Measurements from ENCODE around the gene SPEM3.

Gene SPEM3

GRCh38 chr17:7407485-7408251, 21.0 kb upstream of the SPEM3 start, which contains the start of gene NLGN2:
Gene NLGN2, plus strand, starts transcription at chr17:7407845. Its CDS starts 411 bp downstream, at chr17:7408256.
- Histone ChIP-seq H3K9ac (ENCODE audit: low read depth, low read length) (peak within 1 kb of the TSS; percentile 32; the same call in 1 of the 2 replicates), H3K36me3 (ENCODE audit: insufficient read depth, low read length) (no peaks in the 10 kb centered on the region; the same call in 1 of the 2 replicates), H3K4me1 (ENCODE audit: insufficient read depth, low read length) (peaks cover 14% of the 10 kb centered on the region), H3K9me3 (ENCODE audit: control insufficient read depth, insufficient read depth, low read length) (no peaks in the 10 kb centered on the region)

DNA sequence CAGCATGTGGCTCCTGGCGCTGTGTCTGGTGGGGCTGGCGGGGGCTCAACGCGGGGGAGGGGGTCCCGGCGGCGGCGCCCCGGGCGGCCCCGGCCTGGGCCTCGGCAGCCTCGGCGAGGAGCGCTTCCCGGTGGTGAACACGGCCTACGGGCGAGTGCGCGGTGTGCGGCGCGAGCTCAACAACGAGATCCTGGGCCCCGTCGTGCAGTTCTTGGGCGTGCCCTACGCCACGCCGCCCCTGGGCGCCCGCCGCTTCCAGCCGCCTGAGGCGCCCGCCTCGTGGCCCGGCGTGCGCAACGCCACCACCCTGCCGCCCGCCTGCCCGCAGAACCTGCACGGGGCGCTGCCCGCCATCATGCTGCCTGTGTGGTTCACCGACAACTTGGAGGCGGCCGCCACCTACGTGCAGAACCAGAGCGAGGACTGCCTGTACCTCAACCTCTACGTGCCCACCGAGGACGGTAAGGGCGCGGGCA, 20.4 kb upstream of the SPEM3 start:
- Histone ChIP-seq H3K4me1 (ENCODE audit: insufficient read depth, low read length) (peaks cover 14% of the 10 kb centered on the region), H3K9me3 (ENCODE audit: control insufficient read depth, insufficient read depth, low read length) (no peaks in the 10 kb centered on the region), H3K9ac (ENCODE audit: low read depth, low read length) (peak overlapping the region; percentile 32; the same call in 1 of the 2 replicates), H3K36me3 (ENCODE audit: insufficient read depth, low read length) (no peaks in the 10 kb centered on the region)

- peaks cover 13% of the 10 kb centered on the region; the same call in 1 of the 2 replicates for H3K4me1 ChIP-seq (ENCODE audit: insufficient read depth, low read length)
- no peaks in the 10 kb centered on the region for H3K36me3 ChIP-seq (ENCODE audit: insufficient read depth, low read length)
- no peaks in the 10 kb centered on the region for H3K9me3 ChIP-seq (ENCODE audit: control insufficient read depth, insufficient read depth, low read length)
- peak overlapping the region; percentile 32; the same call in 1 of the 2 replicates for H3K9ac ChIP-seq (ENCODE audit: low read depth, low read length)
Measured at GRCh38 chr17:7408863-7409262, 19.8 kb upstream of the SPEM3 start.

GRCh38 chr17:7409716-7410115, 18.9 kb upstream of the SPEM3 start:
- H3K9ac ChIP-seq (ENCODE audit: low read depth, low read length) = no peak overlapping the region
- no peaks in the 10 kb centered on the region for H3K36me3 ChIP-seq (ENCODE audit: insufficient read depth, low read length)
- H3K9me3 ChIP-seq (ENCODE audit: control insufficient read depth, insufficient read depth, low read length) = no peaks in the 10 kb centered on the region
- peaks cover 13% of the 10 kb centered on the region; the same call in 1 of the 2 replicates for H3K4me1 ChIP-seq (ENCODE audit: insufficient read depth, low read length)

- H3K9ac ChIP-seq (ENCODE audit: low read depth, low read length) = no peak overlapping the region
- H3K9me3 ChIP-seq (ENCODE audit: control insufficient read depth, insufficient read depth, low read length) = no peaks in the 10 kb centered on the region
Measured at GRCh38 chr17:7410634-7411426, 17.8 kb upstream of the SPEM3 start.

DNA sequence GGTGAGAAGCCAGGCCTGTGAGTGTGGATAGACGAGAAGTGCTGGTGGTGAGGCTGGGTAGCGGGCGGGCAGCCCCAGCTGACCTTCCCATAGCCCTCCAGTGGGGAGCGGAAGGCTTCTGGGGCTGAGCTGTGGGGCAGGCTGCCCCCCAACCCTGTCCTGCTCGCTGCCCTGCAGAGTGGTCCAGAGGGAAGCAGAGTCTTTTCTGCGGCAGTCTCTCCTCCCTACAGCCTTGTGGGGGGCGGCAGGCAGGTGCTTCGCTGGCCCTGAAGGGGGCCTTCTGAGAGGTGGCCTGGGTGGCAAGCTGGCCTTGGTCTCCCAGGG, 17.3 kb upstream of the SPEM3 start:
- H3K9me3 ChIP-seq (ENCODE audit: control insufficient read depth, insufficient read depth, low read length) = no peaks in the 10 kb centered on the region
- no peaks in the 10 kb centered on the region for H3K36me3 ChIP-seq (ENCODE audit: insufficient read depth, low read length)

More at GRCh38 chr17:7410634-7411426, 17.8 kb upstream of the SPEM3 start:
- Histone ChIP-seq H3K36me3 (ENCODE audit: insufficient read depth, low read length) (no peaks in the 10 kb centered on the region), H3K4me1 (ENCODE audit: insufficient read depth, low read length) (peaks cover 13% of the 10 kb centered on the region; the same call in 1 of the 2 replicates)

GRCh38 chr17:7413346-7413985, 15.2 kb upstream of the SPEM3 start:
- Histone ChIP-seq H3K36me3 (ENCODE audit: insufficient read depth, low read length) (no peaks in the 10 kb centered on the region), H3K9ac (ENCODE audit: low read depth, low read length) (no peak overlapping the region)

More for the DNA sequence above, 17.3 kb upstream of the SPEM3 start:
- no peak overlapping the region for H3K9ac ChIP-seq (ENCODE audit: low read depth, low read length)
- peaks cover 13% of the 10 kb centered on the region; the same call in 1 of the 2 replicates for H3K4me1 ChIP-seq (ENCODE audit: insufficient read depth, low read length)

DNA sequence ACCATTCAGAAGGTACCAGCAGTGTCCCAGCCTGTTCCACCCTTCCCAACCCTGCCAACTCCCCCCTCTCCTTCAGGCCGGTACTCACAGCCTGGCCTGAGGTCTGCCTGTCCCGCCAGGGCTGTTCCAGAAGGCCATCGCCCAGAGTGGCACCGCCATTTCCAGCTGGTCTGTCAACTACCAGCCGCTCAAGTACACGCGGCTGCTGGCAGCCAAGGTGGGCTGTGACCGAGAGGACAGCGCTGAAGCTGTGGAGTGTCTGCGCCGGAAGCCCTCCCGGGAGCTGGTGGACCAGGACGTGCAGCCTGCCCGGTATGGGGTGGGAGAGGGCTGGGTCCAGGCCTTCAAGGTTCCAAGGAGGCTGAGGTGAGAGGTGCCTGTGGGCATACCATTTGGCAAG, 13.8 kb upstream of the SPEM3 start:
- H3K9me3 ChIP-seq (ENCODE audit: control insufficient read depth, insufficient read depth, low read length) = no peaks in the 10 kb centered on the region
- H3K4me1 ChIP-seq (ENCODE audit: insufficient read depth, low read length) = peaks cover 14% of the 10 kb centered on the region; the same call in 1 of the 2 replicates
- H3K9ac ChIP-seq (ENCODE audit: low read depth, low read length) = no peak overlapping the region
- no peaks in the 10 kb centered on the region for H3K36me3 ChIP-seq (ENCODE audit: insufficient read depth, low read length)

More at GRCh38 chr17:7413346-7413985, 15.2 kb upstream of the SPEM3 start:
- H3K9me3 ChIP-seq (ENCODE audit: control insufficient read depth, insufficient read depth, low read length) = no peaks in the 10 kb centered on the region
- peaks cover 9% of the 10 kb centered on the region; the same call in 1 of the 2 replicates for H3K4me1 ChIP-seq (ENCODE audit: insufficient read depth, low read length)

DNA sequence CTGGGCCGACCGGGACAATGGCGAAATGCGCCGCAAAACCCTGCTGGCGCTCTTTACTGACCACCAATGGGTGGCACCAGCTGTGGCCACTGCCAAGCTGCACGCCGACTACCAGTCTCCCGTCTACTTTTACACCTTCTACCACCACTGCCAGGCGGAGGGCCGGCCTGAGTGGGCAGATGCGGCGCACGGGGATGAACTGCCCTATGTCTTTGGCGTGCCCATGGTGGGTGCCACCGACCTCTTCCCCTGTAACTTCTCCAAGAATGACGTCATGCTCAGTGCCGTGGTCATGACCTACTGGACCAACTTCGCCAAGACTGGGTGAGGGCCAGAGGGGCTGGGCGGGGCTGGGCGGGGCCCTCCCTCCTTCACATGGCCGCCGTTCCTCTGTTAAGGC, 12.9 kb upstream of the SPEM3 start:
- peaks cover 19% of the 10 kb centered on the region; the same call in 1 of the 2 replicates for H3K4me1 ChIP-seq (ENCODE audit: insufficient read depth, low read length)
- no peaks in the 10 kb centered on the region for H3K9me3 ChIP-seq (ENCODE audit: control insufficient read depth, insufficient read depth, low read length)
- no peak overlapping the region for H3K9ac ChIP-seq (ENCODE audit: low read depth, low read length)
- no peaks in the 10 kb centered on the region for H3K36me3 ChIP-seq (ENCODE audit: insufficient read depth, low read length)

DNA sequence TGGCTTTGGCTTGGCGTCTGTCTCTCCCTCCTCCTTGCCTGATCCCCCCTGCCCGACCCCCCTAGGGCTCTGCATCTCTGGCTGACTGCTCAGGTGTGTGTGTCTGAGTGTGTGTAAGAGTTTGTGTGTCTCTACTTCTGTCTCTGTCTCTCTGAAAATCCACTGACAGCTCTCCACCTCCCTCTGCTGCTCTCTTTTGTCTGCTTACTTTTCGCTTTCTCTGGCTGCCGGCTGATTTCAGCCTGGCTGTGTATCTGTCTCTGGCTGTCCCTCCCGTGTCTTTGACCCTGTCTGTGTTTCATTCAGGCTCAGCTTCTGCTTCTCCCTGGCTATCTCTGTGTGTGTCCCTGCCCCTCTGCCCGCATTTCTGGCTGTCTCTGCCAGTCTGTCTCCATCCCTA, 12.3 kb upstream of the SPEM3 start:
- H3K9ac ChIP-seq (ENCODE audit: low read depth, low read length) = no peak overlapping the region
- no peaks in the 10 kb centered on the region for H3K36me3 ChIP-seq (ENCODE audit: insufficient read depth, low read length)
- H3K4me1 ChIP-seq (ENCODE audit: insufficient read depth, low read length) = peaks cover 19% of the 10 kb centered on the region; the same call in 1 of the 2 replicates
- H3K9me3 ChIP-seq (ENCODE audit: control insufficient read depth, insufficient read depth, low read length) = no peaks in the 10 kb centered on the region

DNA sequence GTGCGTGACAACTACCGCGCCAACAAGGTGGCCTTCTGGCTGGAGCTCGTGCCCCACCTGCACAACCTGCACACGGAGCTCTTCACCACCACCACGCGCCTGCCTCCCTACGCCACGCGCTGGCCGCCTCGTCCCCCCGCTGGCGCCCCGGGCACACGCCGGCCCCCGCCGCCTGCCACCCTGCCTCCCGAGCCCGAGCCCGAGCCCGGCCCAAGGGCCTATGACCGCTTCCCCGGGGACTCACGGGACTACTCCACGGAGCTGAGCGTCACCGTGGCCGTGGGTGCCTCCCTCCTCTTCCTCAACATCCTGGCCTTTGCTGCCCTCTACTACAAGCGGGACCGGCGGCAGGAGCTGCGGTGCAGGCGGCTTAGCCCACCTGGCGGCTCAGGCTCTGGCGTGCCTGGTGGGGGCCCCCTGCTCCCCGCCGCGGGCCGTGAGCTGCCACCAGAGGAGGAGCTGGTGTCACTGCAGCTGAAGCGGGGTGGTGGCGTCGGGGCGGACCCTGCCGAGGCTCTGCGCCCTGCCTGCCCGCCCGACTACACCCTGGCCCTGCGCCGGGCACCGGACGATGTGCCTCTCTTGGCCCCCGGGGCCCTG, 11.5 kb upstream of the SPEM3 start:
- no peak overlapping the region for H3K9ac ChIP-seq (ENCODE audit: low read depth, low read length)
- H3K4me1 ChIP-seq (ENCODE audit: insufficient read depth, low read length) = peaks cover 19% of the 10 kb centered on the region; the same call in 1 of the 2 replicates
- no peaks in the 10 kb centered on the region for H3K36me3 ChIP-seq (ENCODE audit: insufficient read depth, low read length)
- no peaks in the 10 kb centered on the region for H3K9me3 ChIP-seq (ENCODE audit: control insufficient read depth, insufficient read depth, low read length)

GRCh38 chr17:7418472-7419152, 10.0 kb upstream of the SPEM3 start:
- Histone ChIP-seq H3K9ac (ENCODE audit: low read depth, low read length) (no peak overlapping the region), H3K36me3 (ENCODE audit: insufficient read depth, low read length) (no peaks in the 10 kb centered on the region)

DNA sequence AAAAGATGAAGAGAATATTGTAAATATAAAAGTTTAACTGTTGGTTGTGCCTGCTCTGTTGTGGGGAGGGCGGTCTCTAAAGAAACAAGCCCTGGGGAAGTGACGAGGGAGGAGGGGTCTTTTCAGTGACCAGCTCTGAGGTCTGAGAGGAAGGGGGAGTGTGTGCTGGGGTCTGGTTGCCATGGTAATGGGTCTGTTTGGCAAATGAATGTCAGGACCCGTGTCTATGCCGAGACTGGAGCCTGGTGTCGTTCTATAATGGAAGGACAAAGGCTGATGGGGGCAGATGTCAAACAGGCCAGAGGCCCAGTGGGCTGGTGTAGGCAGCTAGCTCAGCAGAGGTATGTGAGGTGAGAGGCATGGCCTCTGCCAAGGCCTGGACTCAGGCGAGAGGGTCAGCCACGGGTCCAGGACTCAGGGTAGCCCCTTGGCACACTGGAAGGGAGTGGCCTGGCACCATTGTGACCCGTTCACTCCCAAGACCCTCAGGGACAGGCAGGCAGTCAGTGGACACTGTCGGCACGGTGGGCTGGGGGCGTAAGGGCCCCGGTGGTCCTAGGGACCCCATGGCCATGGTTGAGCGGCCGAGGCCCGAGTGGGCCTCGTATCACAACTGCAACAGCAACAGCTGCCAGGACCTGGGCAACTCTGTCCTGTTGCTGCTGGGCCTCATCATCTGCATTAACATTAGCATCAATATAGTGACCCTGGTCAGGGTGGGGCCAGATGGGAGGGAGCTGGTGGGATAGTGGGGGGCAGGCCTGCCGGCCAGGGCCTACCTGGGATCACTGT, 8.6 kb upstream of the SPEM3 start, which contains the start of gene SPEM1:
Gene SPEM1, plus strand, starts transcription at position 506 of the 792 bp plus-strand sequence. Its CDS starts 61 bp downstream, at position 567.
- Histone ChIP-seq H3K36me3 (ENCODE audit: insufficient read depth, low read length) (no peaks in the 10 kb centered on the region), H3K9ac (ENCODE audit: low read depth, low read length) (no peak within 1 kb of the TSS), H3K9me3 (ENCODE audit: control insufficient read depth, insufficient read depth, low read length) (no peaks in the 10 kb centered on the region), H3K4me1 (ENCODE audit: insufficient read depth, low read length) (peaks cover 14% of the 10 kb centered on the region; the same call in 1 of the 2 replicates)

More at GRCh38 chr17:7418472-7419152, 10.0 kb upstream of the SPEM3 start:
- H3K4me1 ChIP-seq (ENCODE audit: insufficient read depth, low read length) = peaks cover 14% of the 10 kb centered on the region; the same call in 1 of the 2 replicates
- no peaks in the 10 kb centered on the region for H3K9me3 ChIP-seq (ENCODE audit: control insufficient read depth, insufficient read depth, low read length)
